NCI-H2227 (cell line): Measurements from ENCODE around the gene C1orf198.

Experiments
- DNase-seq: peaks from one replicate; lab custom pipeline; 2025; ENCODE audit not compliant: unreplicated experiment; lab: John Stamatoyannopoulos, UW

The C1orf198 gene

DNA sequence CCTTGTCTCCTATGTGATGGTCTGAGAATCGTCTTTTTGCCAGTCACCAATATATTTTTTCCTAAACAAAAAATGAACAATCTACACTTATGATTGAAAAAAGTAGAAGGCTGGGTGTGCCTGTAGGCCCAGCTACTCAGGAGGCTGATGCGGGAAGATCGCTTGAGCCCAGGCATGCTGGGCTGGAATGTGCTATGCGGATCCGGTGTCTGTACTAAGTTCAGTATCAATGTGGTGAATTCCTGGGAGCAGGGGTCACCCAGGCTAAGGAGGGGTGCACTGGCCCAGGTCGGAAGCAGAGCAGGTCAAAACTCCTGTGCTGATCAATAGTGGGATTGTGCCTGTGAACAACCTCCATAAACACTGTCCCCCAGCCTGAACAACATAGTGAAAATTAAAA, 25.7 kb upstream of the C1orf198 start:
- DNase-seq, result no peak

GRCh38 chr1:230892018-230892491, 23.7 kb upstream of the C1orf198 start:
- no peak for DNase-seq

GRCh38 chr1:230891413-230891812, 23.1 kb upstream of the C1orf198 start:
- no peak for DNase-seq

DNA sequence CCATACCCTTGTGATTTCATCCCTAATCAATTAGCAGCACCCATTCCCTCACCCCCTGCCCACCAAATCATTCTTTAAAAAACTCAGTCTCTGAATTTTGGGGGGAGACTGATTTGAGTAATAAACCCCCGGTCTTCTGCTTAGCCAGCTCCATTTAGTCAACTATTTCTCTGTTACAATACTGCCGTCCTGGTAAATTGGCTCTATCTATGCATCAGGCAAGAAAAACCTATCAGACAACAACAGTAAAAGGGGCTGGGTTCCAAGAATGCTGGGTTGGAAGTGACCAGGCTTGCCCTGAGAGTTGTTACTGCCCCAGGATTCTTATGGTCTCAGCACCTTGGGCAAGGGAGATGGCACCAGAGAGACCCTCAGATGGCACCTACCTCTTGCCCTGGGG, 16.3 kb upstream of the C1orf198 start:
- no peak for DNase-seq

DNA sequence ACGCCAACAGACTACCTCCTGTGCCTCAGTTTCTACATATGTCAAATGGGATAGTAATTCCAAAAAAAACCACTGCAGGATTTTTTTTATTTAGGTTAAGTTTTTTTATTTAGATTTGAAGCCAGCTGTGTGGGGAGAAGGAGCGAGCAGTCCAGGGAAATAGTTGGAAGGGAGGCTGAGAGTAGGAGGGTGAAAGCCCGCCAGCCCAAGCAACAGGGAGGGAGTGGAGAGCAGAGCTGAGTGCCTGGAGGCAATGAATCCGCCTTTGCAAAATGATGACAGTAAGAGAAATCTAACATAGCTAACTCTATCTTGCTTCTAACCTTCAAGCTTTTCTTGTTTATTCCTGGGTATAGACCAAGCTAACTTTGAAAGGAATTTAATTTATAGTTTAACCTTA, 15.6 kb upstream of the C1orf198 start:
- no peak for DNase-seq

- DNase-seq, result no peak
Measured at GRCh38 chr1:230879778-230880177, 11.5 kb upstream of the C1orf198 start.

DNA sequence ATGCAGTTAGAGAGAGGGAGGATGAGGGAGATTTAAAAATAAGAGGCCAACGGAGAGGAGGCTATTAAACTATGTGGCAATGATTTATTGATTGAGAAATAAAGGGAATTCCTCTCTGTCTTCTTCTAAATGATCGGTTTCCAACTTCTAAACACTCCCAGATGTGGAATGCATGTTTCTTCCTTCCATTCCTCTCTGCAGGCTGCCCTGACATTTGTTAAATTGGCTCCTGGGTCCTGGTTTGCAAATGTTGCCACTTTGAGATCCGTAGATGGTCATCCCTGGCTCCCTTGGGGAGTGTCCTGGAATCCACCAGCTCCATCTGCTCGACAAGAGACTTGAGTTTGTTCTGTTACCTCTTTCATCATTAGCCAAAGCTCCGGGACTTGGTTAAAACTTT, 10.3 kb upstream of the C1orf198 start:
- DNase-seq, result no peak

DNA sequence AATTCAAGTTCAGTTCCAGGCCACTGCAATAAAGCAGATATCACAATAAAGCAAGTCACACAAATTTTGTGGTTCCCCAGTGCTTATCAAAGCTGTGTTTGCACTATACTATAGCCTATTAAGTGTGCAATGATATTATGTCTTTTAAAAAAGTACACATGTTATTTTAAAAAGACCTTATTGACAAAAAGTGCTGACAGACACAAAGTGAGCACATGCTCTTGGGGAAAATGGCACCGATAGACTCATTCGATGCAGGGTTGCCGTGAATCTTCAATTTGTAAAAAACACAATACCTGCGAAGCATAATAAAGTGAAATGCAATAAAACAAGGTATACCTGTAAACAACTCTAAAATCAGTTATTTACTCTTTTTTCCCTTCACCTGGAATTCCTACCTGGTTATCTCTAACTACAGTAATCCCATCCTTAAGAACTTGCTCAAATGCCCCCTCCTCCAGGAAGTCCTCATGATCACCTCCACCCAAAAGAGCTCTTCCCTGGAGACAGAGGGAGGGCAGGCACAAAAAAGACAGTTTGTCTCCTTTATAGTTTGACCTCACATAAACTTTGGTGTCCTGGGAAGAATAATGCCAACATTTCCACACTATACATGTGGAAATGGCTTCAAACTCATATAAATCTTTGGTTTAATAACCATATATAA, 9.7 kb upstream of the C1orf198 start:
- DNase-seq, result no peak

DNA sequence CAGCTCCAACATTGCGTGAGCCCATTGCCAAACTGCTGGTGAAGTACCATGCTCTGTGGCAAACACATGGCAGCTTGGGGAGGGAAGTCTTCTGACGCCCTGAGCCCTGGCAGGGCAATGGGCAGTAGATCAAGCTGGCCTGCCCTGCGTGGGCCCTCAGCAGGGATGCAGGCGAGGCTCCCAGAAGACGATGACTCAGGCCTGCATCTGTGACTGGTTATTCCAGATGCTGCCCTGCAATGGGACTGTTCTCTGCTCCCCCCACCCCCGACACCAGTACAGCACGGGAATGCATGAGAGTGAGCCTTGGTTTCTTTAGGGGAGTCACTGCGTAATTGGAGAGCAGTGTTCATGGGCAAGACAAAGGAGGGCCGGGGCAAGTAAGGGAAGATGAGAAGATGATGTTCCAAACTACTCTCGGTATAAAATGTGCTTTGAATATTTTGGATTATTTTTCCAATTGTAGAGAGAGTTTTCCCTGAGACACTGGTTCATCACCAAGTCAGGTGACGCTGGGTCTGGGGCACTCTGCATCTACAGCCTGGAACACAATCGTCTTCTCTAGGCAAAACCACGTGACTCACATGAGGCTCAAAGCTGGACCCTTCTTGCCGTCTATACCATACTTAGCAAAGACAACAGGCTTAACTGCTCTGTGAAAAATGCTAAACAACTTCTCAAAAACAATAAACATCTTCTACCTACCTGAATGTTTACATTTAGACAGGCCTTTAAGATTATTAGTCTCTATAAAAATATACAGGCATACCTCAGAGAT, 9.0 kb upstream of the C1orf198 start:
- no peak for DNase-seq

DNA sequence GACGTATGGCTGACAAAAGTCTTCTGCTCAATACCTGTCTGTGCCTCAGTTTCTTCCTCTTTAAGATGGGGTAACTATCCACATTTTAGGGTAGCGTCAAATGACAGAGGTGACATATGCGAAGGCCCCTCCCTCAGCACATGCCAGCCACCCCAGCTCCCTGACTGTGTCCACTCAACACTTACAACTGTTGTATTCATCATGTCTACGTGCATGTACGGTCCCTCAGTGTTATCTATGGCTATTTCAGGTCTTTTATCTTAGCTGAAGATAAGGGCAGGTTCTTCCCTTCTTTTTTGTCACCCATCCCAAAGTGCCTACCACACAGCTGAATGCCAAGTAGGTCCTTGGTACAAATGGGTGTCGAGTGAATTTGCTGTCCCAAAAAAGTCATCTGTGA, 8.3 kb upstream of the C1orf198 start:
- DNase-seq, result no peak

DNA sequence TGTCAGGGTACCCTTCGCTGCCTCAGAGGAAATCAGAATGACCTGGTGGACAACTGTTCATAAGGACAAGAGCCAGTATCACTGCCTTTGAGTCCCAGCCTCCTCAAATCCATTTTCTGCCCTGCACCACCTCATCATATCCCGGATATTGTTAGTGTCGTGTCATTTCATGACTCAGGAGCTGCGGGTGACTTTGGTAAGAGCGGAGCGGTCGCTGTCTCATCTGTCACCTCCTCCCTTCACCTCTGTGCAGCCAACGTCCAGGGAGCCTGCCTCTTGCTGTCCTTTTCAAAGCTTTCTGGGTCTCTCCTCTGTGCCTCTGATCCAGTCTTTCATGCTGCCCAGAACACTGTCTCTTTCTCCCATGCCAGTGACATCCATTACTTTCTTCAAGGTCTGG, 7.0 kb upstream of the C1orf198 start:
- DNase-seq, result no peak

DNA sequence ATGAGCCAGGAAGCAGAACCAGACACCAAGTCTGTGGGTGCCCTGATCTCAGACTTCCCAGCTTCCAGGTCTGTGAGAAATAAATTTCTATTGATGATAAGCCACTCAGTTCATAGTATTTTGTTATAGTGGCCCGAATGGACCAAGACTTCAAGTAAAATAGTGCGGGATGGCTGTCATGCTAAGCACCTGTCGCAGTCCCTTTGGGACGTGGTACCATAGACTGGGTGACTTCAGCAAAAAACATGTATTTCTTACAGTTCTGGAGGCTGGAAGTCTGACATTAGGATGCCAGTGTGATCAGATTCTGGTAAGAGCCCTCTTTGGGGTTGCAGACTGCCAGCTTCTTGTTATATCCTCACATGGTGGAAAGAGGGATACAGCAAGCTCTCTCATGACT, 2.6 kb upstream of the C1orf198 start:
- DNase-seq, result no peak

- no peak for DNase-seq
Measured at GRCh38 chr1:230869500-230869899, 1.2 kb upstream of the C1orf198 start.

DNA sequence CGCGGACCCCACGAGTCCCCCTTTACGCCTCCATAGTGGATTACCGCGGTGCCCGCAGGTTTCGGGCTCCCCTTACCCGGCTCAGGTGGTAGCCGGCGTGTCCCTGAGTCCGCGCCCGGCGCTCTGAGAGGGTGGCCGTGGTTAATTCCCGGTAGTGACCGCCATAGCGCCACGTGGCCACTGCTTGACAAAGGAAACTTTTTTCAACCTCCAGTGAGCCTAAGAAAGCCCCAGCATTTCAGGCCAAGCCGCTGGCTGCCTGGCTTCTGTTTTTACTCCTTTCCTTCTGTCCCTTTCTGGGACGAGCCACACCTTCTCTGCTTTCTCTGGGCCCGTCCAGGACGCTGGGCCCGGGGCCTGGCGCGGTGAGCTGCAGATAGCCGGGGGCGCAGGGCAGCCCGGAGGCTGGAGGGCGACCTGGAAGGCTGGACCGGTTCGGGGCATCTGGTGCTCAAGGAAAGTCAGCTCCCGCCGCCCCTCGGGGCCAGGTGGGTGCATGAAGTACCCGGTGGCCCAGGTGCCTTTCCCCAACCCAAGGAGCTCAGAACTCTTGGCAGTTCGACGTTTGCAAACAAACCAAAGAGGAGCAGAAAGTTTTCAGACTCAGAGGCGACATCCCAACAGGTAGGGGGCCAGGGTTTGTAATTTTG, 540 bp upstream of the C1orf198 start:
- peak; percentile 86 for DNase-seq

- no peak for DNase-seq
Measured at GRCh38 chr1:230867101-230867902, 1.0 kb downstream of the C1orf198 start.

DNA sequence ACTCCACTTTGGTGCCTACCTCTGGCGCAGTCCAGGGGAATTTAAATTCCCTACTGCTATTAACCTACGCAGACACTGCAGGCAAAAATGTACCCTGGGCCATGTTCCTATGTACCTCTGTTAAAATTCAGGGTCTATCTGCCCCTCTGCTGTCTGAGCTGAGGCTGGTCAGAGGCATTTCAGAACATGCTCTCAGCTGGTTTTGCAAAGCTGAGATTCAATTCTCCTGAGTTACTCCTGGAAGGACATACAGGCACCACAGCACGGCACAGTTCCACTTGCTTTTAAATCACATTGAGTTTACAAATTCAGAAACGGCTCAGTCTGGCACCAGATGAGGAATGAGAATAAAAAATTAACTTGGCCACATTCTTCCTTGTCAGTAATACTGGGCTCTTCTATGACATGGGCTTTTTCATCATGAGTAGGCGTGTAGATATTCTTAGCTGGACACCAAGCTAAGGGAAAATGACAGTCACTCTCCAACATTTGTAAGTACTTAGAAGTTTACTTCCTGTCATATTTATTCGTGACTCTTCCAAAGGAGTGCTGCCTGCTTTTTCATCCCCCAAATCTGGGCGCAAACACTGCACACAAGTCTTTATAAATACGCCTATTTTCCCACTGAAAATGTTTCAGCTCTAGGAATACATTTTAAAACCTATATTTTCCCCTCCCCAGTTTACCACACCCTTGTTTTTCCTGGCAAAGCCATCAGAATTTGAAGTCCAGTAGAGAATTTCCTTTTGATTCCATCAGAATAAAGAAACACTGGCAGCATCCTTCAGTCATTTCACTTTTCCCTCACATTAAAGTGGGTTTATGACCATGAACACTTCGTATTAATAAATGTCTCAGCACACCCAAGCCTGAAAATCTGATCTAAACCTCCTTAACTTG, 1.9 kb downstream of the C1orf198 start:
- no peak for DNase-seq

- DNase-seq, result no peak
Measured at GRCh38 chr1:230865062-230865817, 3.1 kb downstream of the C1orf198 start.

- no peak for DNase-seq
Measured at GRCh38 chr1:230864441-230864840, 3.9 kb downstream of the C1orf198 start.

GRCh38 chr1:230863449-230863848, 4.9 kb downstream of the C1orf198 start:
- no peak for DNase-seq
